Stimulated activated CD8-positive, alpha-beta memory T cell treated with anti-CD3 and anti-CD28 coated beads, Interleukin-15, amount 100 ng/mL, for 24 hours (primary cell): ENCODE data around the gene FAAP100.
"Not testable (repeated sequence)": the region's sequence is repeated elsewhere in the genome, so short reads cannot be mapped to it uniquely, and the experiment has no call there.

Source experiments
- DNase-seq: peaks from one replicate; pipeline ENCODE4 v3.0.0-alpha.2; 2020; ENCODE audit warnings: low read depth

FAAP100 gene

DNA sequence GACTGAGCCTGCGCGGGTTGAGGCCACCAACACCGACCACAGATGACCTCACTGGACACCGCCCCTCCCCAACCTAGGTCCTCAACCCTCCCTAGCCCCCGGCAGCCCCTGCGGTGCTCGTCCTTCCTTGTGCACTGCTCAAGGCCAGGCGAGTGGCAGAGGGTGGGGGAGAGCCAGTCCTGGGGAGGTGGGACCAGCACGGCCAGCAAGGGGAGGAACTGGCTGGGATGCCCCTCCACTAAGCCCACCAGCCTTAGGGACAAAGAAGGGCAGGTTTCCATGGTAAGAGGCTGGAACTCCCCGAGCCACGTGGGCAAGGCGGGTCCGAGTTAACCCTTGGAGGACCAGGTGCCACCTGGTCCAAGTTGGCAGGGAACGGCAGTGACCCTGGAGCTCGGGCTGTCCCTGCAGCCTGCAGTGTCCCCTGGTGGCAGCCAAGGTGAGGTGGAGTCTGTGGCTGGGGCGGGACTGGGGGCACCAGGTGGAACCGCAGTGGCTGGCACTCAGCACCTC lies 14.8 kb downstream of the FAAP100 start:
- DNase-seq: no peak

DNA sequence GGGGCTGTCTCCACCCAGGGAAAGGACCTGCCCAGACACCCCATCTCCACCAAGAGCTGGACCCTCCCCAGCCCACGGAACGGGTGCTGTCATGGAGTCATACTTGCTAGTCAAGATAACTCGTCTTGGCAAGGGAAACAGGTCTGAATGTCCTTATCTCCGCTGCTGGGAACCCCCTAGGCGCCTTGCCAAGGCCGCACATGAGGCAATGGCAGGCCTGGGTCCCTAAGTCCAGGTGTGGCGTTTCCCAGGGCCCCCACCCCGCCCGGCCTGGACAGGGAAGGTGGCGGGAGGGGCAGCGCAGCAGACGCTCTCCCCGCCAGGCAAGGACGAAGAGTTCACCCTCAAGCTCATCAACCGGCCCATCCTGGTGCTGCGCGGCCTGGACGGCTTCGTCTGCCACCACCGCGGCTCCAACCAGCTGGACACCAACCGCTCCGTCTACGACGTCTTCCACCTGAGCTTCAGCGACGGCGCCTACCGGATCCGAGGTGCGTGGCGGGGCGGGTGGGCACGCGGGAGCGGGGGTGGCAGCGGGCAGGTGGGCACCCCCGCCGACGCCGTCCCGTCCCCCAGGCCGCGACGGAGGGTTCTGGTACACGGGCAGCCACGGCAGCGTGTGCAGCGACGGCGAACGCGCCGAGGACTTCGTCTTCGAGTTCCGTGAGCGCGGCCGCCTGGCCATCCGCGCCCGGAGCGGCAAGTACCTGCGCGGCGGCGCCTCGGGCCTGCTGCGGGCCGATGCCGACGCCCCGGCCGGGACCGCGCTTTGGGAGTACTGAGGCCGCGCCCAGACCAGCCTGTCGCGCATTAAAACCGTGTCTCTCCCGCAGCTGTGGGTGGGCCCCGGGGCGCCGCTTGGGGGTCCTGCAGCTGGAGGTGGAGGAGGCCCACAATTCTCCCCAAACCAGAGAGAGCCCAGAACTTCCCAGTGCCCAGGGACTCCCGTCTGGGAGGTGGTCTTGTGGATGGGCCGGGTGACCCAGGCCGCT lies 15.6 kb downstream of the FAAP100 start:
- no peak for DNase-seq

DNA sequence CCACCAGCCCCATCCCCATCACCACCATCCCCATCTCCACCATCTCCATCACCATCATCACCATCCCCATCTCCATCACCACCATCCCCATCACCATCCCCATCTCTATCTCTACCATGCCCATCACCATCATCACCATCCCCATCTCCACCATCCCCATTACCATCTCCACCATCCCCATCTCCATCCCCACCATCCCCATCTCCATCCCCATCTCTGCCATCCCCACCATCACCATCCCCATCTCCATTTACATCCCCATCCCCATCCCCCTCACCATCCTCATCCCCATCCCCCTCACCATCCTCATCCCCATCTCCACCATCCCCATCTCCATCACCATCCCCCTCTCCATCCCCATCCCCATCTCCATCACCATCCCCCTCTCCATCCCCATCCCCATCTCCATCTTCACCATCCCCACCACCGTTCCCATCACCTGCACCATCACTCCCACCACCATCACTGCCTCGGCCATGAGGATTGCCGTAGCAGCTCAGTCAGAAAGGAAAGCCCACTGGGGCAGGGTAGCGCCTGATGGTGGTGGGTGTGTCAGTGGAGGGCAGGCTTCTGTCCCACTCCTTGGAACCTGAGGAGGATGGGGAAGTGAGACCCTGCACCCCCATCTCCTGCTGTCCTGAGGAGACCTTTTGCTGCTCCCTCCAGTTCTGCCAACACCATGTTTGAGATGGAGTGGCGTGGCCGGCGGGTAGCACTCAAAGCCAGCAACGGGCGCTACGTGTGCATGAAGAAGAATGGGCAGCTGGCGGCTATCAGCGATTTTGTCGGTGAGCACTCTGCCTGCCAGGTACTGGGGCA lies 16.5 kb downstream of the FAAP100 start:
- no peak for DNase-seq

DNA sequence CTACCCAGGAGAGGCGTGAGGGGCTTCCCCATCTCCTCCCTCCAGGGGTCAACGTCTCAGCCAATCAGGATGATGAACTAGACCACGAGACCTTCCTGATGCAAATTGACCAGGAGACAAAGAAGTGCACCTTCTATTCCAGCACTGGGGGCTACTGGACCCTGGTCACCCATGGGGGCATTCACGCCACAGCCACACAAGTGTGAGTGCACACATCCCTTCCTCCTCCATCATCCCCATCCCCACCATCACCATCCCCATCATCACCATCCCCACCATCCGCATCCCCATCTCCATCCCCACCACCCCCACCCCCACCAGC lies 17.2 kb downstream of the FAAP100 start:
- no peak for DNase-seq

DNA sequence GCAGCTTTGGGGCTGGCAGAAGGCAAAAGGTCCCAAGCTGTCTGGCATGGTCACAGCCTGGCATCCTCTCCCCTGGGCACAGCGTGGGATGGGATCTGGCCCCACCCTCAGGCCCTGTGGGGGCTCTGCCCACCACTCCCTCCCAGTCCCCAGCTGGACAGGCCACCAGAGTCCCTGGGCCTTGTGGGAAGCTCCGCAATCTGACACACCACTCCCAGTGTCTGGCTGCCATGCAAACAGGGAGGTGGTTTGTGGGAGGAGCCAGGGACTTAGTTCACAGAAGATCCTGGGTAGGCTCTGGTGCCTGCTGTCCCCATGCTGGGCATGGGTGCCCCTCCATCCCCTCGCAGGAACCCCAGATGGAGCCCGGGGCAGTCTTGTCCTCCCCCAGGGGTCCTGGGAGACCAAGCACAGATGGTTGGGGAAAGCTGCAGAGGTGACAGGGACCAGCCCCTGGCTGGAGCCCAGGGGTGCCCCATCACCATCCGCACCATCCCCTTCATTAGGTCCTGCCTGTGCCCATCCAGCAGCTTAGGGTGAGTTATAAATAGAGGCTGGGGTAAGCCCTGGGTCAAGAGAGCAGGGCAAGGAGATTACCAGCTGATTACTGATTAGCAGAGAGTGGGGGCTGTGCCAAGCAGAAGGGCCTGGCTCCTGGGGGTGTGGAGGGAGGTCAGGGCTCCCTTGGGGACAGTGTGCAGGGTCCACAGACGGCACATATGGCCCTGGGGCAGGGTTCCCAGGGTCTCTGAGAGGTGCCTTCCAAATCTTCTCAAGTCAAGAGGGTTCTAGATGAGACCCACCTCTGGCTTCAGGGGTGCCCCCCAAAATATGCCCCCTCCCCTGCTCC lies 17.8 kb downstream of the FAAP100 start:
- no peak for DNase-seq

DNA sequence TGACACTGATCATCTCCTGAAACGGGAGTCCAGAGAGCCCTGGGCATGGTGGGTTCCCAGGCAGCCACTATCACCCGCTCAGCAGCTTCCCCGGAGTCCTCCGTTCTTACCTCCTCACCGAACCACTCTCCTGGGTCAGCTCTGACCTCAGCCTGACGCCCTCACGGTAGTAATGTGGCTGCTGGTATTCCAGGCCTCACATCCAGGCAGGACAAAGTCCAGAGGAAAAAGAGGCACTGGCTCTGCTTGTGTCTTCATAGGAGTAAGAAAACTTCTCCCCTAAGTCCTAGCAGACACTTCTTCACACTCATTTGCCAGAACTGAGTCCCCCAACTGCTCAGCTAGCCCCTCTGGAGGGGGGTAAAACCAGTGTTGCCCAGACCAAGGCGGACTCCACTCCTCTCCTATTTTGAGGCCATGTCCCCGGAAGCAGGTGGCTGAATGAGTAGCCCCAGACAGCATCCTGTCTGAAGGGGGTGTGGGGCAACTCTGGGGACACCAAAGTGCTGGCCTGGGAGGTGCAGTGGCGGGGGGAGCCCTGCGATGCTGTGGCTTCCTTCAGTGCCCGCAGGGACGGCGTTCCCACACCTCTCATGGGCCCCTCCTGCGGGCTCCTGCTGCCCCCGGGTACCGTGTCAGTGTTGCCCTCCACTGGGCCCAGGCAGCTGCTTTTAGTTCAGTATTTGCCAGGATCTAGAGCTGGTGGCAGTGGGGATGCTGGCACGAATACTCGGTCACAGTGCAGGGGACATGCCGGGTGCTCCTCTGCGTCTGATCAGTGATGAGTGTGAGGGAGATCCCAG lies 18.6 kb downstream of the FAAP100 start:
- no peak for DNase-seq

DNA sequence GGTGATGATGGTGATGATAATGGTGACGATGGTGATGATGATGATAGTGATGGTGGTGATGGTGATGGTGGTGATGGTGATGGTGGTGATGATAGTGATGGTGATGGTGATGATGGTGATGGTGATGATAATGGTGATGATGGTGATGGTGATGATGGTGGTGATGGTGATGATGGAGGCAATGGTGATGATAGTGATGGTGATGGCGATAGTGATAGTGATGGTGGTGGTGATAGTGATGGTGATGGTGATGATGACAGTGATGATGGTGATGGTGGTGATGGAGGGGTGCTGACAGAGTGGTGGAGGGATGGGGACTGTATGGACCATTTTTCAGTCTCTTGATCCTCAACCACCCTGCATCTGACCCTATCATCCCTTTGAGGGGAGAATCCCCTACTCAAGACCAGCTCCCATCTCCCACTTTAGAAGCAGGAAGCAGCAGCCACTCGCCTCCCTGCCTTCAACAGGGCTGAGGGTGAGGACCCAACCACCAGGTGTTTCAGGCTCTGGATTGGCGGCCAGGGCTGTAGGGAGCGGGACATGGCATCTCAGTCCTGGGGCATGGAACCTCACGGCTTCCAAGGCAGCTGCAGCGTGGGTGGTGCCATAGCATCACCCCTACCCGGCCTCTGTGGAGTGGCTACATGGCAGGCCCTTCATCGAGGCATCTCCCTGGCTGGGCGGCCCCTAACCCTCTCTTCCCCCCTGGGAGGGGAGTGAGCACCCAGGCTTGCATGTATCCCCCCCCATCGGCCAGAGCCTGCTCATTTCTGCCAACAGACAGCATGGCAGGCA lies 19.5 kb downstream of the FAAP100 start:
- no peak for DNase-seq

DNA sequence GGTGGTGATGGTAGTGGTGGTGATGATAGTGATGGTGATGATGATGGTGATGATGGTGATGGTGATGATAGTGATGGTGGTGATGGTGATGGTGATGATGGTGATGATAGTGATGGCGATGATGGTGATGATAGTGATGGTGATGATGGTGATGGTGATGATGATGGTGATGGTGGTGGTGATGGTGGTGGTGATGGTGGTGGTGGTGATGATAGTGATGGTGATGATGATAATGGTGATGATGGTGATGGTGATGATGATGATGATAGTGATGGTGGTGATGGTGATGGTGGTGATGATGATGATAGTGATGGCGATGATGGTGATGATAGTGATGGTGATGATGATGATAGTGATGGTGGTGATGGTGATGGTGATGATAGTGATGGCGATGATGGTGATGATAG lies 20.2 kb downstream of the FAAP100 start:
- not testable (repeated sequence) for DNase-seq

DNA sequence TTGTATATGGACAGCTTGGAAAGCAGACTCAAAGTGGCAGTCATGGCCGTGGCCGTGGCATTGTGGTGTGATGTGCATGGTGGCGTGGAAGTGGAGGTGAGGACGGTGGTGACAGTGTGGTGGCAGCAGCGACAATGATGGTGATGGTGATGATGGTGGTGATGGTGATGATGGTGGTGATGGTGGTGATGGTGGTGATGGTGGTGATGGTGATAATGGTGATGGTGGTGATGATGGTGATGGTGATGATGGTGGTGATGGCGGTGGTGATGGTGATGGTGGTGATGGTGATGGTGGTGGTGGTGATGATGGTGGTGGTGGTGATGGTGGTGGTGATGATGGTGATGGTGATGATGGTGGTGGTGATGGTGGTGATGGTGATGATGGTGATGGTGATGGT lies 21.1 kb downstream of the FAAP100 start:
- not testable (repeated sequence) for DNase-seq

DNA sequence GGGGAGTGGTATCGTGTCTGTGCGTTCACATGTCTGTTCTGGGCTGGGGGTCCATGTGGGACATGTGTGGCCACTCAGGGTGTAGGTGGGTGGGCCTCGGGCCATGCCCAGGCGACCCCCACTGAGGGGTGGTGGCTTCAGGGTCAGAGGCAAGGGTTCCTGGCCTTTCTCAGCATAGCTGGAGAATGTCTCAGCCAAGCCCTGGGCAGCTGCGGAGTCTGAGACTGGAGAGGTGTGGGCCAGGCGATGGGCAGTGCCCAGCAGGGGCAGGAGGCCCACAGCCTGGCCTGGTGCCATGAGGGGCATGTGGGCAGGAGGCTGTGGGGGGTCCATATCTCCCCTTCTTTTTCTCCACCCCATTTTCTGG lies 22.7 kb downstream of the FAAP100 start:
- DNase-seq: no peak

DNA sequence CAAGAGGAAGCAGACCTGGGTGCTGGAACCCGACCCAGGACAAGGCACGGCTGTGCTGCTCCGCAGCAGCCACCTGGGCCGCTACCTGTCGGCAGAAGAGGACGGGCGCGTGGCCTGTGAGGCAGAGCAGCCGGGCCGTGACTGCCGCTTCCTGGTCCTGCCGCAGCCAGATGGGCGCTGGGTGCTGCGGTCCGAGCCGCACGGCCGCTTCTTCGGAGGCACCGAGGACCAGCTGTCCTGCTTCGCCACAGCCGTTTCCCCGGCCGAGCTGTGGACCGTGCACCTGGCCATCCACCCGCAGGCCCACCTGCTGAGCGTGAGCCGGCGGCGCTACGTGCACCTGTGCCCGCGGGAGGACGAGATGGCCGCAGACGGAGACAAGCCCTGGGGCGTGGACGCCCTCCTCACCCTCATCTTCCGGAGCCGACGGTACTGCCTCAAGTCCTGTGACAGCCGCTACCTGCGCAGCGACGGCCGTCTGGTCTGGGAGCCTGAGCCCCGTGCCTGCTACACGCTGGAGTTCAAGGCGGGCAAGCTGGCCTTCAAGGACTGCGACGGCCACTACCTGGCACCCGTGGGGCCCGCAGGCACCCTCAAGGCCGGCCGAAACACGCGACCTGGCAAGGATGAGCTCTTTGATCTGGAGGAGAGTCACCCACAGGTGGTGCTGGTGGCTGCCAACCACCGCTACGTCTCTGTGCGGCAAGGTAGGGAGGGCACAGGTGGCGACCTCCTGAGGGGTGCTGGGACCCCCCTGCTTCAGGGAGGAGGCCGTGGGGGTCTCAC lies 23.3 kb downstream of the FAAP100 start:
- no peak for DNase-seq

DNA sequence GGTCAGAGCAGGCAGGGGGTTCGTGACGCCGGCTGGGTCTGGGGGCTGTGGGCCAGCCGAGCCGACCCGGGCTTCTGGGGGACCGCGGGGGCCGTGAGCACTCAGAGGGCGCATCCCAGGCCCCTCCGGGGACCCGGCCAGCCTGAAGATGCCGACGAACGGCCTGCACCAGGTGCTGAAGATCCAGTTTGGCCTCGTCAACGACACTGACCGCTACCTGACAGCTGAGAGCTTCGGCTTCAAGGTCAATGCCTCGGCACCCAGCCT lies 23.8 kb downstream of the FAAP100 start:
- DNase-seq: no peak

DNA sequence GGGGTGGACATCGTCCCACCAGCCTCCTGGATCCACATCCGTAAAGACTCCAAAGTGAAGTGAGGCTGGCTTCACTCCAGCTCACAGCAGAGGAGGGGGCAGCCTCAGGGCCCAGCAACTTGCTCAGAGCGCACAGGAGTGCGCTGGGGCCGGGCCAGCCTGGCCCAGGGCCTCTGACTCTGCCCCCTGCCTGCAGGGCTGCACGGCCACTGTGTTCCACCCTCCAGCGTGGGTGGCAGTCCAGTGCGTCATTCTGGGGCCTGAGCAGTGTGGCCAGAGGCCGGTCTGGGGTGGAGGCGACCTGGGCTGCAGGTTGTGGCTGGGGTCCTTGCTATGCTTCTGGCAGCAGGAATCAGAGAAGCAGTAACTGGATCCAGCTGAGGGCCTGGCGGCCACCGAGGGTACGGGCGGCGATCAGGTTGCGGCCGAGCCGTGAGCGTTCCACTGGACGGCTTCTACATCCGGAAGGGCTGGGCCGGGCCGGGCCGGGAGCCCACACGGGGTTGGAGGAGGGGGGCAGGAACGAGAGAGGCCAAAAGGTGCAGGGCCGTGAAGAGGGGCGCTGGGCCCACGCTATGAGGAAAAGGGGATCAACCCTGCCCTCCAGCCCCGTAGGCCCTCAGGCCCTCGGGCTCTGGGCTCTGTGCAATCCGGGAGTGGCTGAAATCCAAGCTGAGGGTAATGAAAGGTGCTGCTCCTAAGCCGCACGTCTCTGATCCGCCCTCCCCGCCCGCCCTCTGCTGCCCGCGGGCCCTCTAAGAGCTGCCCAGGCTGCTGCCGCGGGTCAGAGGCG lies 24.4 kb downstream of the FAAP100 start, which contains the start of gene FSCN2:
Gene FSCN2, plus strand, starts transcription at position 787 of the 793 bp plus-strand sequence. CDS start 155 bp downstream, outside the sequence.
- DNase-seq: no peak

DNA sequence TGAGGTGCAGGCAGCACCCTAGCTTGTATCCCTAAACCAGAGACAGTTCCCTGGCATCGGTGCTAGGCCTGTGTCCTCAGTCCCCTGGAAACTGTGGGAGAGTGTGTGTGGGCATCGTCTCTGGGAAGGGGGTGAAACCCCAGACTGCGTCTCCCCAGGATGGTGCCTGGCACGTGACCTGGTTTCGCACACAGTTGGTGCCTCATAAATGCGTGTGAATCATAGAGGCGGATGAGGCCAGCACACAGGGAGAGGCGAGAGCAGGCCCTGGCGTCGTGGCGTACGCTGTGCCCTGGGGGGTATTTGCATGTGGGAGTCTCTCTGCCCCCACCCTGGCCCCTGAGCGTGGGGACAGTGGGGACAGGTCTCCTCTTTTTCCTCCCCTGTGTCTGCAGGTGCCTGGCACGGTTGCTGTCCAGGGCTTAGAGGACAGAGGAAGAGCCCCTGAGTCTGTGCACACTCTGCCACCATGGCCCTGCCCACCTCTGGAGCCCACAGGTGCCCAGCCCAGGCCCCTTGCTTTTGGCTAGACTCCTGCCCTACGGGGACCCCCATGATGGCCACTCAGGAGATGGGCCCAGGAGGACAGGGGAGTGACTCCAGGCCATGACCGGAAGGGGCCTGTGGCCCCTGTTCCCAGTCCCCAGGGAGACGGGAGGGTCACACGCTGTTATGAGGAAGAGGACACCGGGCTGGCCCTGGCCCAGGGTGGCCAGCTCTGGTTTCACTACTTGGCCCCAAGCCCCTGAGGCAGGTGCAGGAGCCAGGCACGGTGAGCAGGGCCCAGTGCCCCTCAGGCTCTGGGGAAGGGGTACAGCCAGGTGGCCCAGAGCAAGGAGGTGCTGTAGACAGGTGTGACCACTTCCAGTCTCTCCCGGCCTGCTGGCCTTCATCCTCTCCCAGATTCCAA lies 25.2 kb downstream of the FAAP100 start:
- DNase-seq: no peak

DNA sequence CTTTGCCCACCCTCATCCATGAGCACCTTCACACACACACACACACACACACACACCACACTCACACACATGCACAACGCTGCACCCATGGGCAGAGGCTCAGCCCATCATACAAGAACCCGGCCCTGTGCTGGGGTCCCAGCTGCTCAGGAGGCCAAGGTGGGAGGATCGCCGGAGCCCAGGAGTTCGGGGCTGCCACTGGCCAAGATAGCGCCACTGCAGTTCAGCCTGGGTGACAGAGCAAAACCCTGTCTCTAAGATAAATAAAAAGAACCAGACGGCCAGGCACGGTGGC lies 27.3 kb downstream of the FAAP100 start:
- DNase-seq: no peak

DNA sequence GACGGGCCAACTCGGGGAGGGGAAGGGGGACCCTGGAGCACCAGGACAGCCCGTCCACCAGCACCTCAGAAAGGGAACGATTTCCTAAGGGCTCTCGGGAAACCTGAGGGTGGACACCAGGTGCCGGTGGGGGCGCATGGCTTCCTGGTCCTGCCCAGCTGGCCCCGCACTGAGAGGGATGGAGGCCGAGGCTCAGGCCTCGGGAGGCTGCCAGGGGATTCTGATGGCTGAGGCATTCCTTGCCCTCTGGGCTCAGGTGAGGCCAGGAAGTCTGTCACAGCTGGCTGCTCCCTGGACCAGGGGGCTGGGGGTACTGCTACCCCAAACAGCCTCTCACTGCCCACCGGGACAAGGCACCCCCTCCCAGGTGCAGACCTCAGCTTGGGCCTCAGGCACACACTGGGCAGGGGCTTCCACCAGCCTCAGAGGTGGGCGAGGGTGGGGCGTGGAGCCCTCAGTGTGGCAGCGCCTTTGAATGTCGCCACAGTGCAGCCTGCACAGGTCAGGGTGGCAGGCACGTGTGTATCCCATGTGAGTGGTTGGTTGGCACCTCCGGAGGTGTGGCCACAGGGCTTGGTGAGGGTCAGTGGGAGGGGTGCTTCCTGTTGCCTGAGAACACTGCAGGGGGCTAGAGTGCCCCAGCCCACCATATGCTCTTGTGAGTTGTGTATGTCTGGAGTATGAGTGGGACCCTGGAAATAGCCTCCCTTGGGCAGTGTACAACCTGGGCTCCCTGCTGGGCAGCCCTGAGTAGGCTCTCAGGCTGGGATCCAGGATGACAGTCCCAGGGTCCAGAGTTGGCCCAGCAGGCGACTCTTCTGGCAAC lies 27.9 kb downstream of the FAAP100 start:
- no peak for DNase-seq

DNA sequence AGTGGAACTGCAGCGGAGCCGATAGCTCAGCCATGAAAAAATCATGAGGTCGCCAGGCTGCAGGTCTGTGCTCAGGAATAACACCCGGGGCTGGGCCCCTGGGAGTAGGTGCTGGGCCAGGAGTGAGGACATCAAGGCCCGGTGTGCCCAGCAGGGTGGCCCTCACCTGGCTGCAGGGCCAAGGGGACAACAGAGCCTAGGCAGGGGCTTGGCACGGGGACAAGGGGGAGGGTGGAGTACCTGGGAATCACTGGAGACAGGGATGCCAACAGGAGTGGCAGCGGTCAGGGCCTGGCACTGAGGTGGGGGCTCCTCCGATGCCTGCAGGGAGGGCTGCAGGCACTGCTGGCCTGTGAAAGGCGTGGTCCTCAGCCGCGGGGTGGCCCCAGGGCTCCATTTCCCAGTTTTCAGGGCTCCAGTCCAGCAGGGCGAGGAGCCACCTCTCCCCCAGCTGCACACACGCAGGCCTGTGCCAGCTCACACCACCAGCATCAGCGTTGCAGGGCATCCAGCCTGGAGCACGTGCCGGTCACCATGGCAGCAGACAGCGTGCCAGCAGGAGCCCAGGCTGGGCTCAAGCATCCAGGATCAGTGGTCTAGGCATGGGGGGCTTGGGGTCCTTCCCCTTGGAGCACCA lies 28.6 kb downstream of the FAAP100 start:
- DNase-seq: no peak
